M059J (cell line): ENCODE data around the gene SELENOM. TPM values are rescaled to one million over a fixed set of nuclear protein-coding genes. Genes with fewer than 3 reads are reported as not detected.

Experiments used
- DNase-seq: peaks from one replicate; pipeline ENCODE4 v3.0.0-alpha.2; 2012; ENCODE audit warnings: low read depth
- total RNA-seq: library from RNA; depleted of rRNA; stranded (reverse); fragments of >200 nt; shearing (Covaris generic); gene quantifications from 2 replicates; pipeline ENCODE4 v1.2.3, GENCODE V29; 2014; rRNA removed

SELENOM gene, protein sequence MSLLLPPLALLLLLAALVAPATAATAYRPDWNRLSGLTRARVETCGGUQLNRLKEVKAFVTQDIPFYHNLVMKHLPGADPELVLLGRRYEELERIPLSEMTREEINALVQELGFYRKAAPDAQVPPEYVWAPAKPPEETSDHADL
- total RNA-seq = 6.0 and 8.8 TPM in 2 replicates

- DNase-seq = peak; percentile 86
Measured at GRCh38 chr22:31107178-31107893, at the start of gene SELENOM. Gene SELENOM, minus strand, starts transcription at chr22:31107568. Its CDS starts 63 bp downstream, at chr22:31107505.

- peak; percentile 36 for DNase-seq
Measured at GRCh38 chr22:31155422-31155821, 48.1 kb upstream of the SELENOM start.

DNA sequence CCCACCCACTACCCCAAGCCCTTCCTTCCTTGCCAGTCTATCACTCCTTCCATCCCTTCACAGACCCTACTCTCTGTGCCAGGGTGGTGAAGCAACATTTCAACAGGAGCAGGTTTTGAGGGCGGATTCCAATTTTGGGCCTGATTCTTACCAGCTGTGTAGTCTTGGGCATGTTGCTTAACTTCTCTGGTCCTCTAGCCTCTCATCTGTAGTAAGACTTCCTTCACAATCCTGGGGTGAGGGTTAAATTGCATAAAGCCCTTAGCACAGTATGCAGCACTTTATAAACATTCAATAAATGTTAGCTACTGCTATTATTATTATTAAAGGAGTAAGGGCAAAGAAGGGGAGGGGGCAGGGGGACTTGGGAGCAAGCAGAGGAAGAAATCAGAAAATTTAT is 47.6 kb upstream of the SELENOM start:
- no peak for DNase-seq

GRCh38 chr22:31153357-31153756 is 46.0 kb upstream of the SELENOM start:
- no peak for DNase-seq

DNA sequence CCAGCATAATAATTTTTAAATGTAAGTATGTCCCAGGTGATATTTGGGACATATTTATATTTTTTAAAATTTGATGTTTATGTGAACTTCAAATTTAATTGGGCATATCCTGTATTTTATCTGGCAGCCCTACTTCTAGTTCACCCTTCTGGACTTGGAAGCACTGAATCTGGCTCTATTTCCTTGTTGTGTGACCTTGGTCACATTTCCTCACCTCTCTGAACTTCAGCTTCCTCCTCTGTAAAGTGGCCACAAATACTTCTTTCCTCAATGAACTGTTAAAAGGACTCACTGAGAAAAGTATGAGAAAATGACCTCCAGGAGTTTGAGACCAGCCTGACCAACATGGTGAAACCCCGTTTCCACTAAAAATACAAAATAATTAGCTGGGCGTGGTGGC is 44.5 kb upstream of the SELENOM start:
- no peak for DNase-seq

GRCh38 chr22:31150615-31151014 is 43.2 kb upstream of the SELENOM start:
- no peak for DNase-seq

DNA sequence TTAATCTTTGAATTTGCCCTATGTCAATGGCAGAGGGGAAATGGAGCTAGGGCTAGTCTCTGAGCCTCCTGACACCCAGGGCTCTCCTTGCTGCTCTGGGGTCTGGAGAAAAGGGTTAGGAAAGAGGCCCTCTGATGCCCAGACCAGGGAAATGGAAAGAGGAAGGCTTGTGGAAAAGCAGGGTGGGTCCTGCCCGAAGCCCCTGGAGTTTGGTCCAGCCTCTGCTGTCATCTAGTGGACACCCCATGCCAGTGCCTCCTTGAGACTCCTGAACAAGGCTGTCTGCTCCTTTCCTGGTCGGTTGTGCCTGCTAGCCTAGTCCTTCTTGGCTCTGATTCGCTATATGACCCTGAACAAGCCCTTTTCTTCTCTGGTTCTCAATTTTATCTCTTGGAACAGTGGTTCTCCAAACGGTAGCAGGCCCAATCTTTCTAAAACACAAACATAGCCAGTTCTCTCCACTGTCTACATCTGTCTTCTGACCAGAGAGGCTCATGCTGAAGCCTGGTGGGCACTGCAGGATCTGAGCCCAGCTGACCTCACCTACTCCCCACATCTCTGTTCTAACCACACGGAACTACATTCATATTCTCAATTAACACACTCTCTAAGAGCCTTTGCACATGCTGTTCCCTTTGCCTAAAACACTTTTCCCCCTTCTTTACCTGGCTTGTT is 41.7 kb upstream of the SELENOM start:
- peak; percentile 57 for DNase-seq

GRCh38 chr22:31148488-31148887 is 41.1 kb upstream of the SELENOM start:
- peak; percentile 5 for DNase-seq

- peak; percentile 44 for DNase-seq
Measured at GRCh38 chr22:31144223-31144622, 36.9 kb upstream of the SELENOM start.

GRCh38 chr22:31143537-31143936 is 36.2 kb upstream of the SELENOM start:
- DNase-seq = no peak

DNA sequence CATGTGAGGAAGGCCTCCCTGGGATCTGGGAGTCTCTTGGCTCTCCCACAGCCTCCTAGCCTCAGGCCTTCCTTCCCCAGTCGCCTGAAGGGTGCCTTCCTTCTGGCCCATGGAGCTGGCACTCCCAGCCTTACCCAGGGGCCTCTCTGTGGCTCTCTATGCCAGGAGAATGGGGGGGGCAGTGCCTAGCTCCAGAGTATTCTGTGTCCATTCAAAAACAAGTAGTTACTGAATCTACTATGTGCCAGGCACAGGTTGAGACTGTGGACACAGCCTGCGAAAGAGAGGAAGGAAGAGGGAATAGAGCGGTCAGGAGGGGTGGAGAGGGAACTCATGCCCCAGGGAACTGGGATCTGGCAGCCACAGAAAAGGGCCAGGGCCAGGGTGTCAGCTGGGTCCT is 35.7 kb upstream of the SELENOM start:
- no peak for DNase-seq

- no peak for DNase-seq
Measured at GRCh38 chr22:31142285-31142684, 34.9 kb upstream of the SELENOM start.

GRCh38 chr22:31141551-31141950 is 34.2 kb upstream of the SELENOM start:
- DNase-seq = no peak

- DNase-seq = no peak
Measured at GRCh38 chr22:31140746-31141145, 33.4 kb upstream of the SELENOM start.

- DNase-seq = peak; percentile 45
Measured at GRCh38 chr22:31139866-31140716, 32.7 kb upstream of the SELENOM start, which contains the start of gene PLA2G3. Gene PLA2G3, minus strand, starts transcription at chr22:31140508. Its CDS starts 154 bp downstream, at chr22:31140354.

DNA sequence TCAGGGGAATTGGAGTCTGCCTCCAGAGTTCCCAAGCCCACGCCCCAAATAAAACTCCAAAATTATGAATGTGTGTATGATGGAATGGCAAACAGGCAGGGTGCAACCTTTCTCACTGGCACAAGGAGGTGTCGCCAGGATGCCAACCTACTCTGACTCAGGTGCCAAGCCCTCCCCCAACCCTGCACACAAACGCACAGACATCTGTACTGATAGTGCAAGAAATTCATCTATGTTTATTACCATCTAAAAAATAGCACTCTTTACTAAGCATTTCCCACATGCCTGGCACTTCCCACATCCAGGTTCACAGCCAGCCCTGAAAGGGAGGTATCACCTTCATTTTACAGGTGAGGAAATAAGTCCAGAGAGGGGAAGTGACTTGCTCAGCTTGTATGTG is 31.7 kb upstream of the SELENOM start:
- DNase-seq = no peak

- DNase-seq = no peak
Measured at GRCh38 chr22:31138126-31138525, 30.8 kb upstream of the SELENOM start.

DNA sequence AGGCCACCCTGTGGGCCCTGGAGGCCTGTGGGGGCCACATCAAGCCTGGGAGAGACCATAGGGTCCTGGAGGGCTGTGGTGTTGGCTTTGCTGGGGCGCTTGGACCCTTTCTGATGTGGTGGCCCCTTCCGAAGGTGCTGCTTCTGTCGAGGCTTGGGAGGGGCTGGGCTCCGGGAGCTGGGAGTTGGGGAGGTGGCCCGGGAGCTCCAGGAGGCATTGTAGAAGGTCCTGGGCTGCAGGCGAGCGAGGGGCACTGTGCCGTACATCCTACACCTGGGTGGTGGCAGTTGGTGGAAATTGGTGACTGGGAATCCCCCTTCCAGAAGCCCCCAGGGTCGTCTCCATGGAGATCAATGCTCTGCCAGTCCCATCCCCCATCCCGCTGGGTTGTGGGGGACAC is 30.4 kb upstream of the SELENOM start:
- DNase-seq = no peak

GRCh38 chr22:31136711-31137110 is 29.3 kb upstream of the SELENOM start:
- no peak for DNase-seq

DNA sequence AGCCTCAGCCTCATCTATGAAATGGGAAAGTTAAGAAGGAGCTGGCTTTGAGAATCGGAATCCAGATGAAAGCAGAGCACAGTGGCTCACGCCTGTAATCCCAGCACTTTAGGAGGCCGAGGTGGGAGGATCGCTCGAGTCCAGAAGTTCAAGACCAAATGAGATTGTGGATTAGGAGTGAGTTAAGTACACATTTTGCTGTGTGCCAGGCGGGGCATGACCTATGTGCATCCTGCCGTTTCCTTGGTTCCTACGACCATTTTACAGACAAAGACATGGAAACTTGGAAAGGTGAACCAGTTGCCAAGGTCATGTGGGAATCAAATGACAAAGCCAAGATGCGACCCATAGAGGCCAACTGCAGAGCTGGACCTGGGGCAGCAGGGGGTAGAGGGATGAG is 28.8 kb upstream of the SELENOM start:
- DNase-seq = no peak

GRCh38 chr22:31135706-31136105 is 28.3 kb upstream of the SELENOM start:
- DNase-seq = no peak

GRCh38 chr22:31134688-31135087 is 27.3 kb upstream of the SELENOM start:
- DNase-seq = no peak
